HG03521 (cell line): Measurements from ENCODE around the gene SUCLG2.

Experiments
- ATAC-seq: cut with Tn5 transposase; IDR thresholded peaks from one replicate; pipeline ENCODE4 v1.9.1; 2021; ENCODE audit warnings: mild to moderate bottlenecking, moderate library complexity; ENCODE audit not compliant: unreplicated experiment

The SUCLG2 gene

DNA sequence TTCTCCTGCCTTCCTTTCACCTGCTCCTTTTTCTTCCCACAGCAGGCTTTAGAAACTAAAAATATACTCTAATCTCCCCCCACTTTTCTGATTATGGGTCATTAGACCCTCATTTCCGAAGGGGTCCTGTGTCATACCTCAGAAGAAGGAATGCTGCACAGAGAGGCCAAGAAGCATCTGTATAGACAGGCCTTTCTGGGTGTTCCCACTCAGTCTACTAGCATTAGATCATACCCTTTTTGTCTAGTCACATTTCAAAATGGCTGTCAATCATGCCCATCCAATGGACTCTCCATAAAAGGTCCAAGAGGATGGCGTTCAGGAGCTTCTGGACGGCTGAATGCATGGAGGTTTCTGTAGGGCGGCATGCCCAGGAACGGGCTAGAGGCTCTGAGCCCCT, 192.2 kb downstream of the SUCLG2 start:
- no peak for ATAC-seq

DNA sequence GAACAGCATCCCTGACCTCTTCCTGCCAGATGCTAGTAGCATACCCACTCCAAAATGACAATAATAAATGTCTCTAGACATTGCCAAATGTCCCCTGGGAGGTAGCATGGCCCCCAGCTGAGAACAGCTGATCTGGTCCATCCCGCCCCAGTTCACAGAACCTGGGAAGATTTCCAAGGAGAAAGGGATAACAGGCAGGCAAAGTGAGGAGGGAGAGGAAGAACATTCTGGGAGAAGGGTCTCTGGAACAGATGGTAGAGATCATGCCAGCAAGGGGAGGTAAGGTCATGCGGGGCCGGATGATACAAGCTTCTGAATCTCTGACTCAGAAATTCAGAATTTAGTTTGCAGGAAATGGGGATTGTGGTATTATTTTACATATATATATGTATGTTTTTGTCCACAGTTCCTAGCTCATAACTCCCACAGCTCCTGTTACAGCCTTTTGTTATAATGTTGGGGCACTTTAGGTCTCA, 192.7 kb downstream of the SUCLG2 start:
- ATAC-seq = no peak

DNA sequence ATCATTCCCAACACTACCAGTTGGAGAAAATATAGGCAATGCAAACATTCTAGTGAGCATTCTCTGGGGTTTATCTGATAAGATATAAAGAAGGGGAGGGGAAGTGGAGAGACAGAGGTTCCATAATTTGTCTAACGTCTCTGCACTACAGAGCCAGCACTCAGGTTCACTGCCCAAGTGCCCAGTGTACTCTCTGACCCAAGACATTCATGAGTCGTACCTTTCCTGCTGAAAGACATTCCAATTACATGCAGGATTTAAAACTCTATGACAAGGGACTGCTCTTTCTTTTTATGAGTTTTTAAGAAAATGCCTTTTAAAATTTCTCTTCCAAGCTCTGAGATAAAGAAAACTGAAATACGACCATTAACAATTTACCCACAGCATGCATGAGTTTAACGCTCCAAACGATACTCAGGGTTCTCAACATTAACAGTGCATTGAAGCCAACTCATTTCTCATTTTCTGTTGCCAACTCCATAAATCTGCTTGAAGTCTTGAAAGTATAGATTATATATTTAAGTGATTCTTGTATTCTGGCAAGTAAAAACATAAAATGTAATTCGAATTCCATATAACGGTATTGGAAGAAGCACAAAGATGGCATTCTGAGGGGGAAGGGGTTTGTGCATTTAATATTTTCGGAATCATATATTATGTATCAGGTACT, 193.4 kb downstream of the SUCLG2 start:
- no peak for ATAC-seq

- no peak for ATAC-seq
These were observed 194.6 kb downstream of the SUCLG2 start for GRCh38 chr3:67459796-67460195.

DNA sequence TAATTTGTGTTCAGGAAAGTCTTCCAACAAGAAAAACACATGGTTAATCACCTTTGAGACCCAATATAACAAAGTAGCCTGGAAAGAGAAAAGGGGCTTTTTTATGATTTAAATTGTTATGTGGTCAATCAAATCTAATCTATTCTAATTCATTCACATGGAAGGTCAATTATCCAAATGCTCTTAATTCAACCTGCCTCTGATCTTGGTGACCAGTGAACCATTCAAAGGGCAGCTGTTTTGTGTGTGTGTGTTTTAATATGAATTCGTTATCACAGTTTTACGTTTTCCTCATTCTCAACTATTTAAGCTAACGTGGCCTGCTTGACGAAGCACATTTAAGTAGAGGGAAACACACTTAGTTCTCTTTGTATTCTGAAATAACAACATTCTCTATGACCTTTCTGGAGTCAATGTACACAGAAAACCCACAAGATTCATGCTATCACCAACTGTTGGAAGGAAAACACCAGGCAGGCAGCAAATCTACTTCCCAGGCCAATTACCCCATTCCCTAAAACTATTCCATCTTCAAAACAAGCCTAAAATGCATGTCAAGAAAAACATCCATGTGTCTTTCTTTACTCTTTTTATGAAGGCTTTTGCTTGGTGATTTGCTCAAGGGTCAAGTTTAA, 195.4 kb downstream of the SUCLG2 start:
- no peak for ATAC-seq

- ATAC-seq = no peak
These were observed 196.0 kb downstream of the SUCLG2 start for GRCh38 chr3:67458408-67458807.

DNA sequence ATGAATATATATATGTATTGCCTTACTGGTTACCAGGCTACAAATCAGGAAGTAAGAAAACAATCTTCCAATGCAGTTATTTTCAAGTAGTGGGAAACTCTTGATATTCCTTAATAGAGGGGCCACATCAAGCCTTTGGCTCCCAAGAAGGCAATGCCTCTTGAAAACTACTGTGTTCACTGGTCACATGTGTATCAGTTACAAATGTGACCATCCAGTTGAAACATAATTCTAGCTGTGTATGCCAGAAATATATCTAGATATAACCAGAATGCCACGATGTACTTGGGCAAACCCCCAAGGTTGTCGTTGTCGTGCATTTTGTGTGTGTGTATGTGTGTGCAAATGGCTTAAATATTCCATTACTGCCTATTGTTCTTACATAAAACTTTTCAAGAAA, 200.8 kb downstream of the SUCLG2 start:
- no peak for ATAC-seq

- no peak for ATAC-seq
These were observed 204.3 kb downstream of the SUCLG2 start for GRCh38 chr3:67450153-67450552.

DNA sequence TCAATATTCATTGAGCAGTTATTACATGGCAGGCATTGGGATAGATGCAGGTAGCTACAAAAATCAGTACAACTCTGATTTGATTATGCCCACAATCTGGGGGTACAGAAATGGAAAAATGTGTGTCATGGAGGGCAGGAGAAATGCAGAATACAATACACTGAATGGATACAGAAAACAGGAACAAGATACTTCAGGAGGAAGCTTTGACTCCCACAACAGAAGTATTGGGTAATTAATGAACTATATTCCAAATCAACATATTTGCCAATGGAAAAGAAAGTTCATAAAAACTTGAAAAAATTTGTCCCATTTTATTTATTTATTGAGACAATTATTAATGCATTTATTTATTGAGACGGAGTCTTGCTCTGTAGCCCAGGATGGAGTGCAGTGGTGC, 207.0 kb downstream of the SUCLG2 start:
- no peak for ATAC-seq

DNA sequence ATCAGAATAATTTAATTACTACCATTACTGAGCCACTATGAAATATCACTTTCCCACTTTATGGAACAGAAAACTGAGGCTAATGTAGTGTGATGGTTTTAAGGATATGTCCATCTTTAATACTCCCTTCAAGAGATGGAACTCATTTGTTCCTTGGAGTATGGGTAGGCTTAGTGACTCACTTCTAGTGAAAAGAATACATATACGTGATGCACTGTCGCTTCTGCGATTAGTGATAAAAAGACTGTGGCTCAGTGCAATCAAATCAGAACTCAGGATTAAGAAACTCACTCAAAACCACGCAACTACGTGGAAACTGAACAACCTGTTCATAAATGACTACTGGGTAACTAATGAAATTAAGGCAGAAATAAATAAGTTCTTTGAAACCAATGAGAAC, 216.6 kb downstream of the SUCLG2 start:
- ATAC-seq = no peak

GRCh38 chr3:67437090-67437489, 217.3 kb downstream of the SUCLG2 start:
- no peak for ATAC-seq

GRCh38 chr3:67433109-67433508, 221.3 kb downstream of the SUCLG2 start:
- no peak for ATAC-seq

DNA sequence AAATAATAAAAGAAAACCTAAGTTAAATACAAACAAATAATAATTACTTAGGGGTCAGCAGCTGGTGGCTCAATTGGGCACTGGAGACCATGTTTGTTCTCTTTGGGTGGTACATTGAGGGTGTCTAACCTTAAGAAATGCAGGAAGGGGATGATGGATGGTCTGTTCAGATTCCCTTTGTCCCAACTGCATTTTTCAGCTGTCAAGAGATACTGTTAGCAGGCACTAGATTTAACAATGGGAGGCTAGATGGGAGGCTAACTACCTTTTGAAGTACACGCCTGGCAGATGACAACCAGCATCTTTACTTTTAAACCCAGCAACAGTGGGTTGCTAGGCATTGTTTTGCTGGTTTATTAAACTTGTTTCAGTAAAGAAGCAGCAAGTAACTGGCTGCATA, 222.5 kb downstream of the SUCLG2 start:
- ATAC-seq = no peak

GRCh38 chr3:67423722-67424121, 230.7 kb downstream of the SUCLG2 start:
- ATAC-seq = no peak

DNA sequence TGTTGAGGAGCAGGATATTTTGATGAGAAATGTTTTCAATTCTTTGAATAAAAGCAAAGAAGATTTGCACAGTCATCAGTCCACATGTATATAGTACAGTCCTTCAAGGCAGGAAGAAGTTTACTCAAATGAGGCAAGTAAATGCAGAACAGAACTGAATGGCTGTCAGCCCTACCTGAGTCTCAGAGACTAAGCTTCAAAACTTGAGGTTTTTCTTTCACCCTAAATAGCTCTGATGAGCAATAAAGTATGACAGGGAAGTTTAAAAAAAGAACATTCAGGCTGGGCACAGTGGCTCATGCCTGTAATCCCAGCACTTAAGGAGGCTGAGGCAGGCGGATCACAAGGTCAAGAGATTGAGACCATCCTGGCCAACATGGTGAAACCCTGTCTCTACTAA, 232.5 kb downstream of the SUCLG2 start:
- ATAC-seq = no peak

DNA sequence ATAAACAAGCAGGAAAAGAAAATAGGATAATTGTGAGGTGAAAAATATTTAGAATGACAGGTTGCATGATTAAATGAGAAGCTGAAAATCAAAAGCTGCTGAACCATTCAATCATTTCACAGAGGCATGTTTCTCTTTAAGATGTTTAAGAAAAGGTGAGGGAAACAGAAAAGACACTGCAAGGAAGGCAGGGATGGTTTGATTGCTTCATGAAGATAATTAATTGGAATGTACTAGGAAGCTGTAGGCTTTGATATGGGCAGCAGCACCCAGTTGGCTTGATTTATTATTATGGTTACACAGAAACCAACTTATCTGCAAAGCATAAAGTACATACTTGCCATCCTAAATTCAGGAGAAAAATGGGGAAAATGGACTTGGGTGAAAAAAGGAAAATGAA, 234.6 kb downstream of the SUCLG2 start:
- no peak for ATAC-seq

DNA sequence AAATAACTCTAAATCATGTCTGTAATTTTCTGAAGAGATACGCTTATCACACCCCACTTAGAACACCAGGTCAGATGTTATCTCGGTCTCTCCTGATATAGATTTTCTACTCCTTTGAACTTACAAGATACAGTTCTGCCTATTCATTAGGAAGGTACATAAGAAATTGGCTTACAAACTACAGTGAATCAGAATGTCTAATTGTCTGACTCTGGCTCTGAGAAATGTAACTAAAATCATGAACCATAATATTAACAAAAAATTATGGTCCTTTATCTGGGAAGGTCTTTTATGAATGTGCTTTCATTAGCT, 235.2 kb downstream of the SUCLG2 start:
- no peak for ATAC-seq

DNA sequence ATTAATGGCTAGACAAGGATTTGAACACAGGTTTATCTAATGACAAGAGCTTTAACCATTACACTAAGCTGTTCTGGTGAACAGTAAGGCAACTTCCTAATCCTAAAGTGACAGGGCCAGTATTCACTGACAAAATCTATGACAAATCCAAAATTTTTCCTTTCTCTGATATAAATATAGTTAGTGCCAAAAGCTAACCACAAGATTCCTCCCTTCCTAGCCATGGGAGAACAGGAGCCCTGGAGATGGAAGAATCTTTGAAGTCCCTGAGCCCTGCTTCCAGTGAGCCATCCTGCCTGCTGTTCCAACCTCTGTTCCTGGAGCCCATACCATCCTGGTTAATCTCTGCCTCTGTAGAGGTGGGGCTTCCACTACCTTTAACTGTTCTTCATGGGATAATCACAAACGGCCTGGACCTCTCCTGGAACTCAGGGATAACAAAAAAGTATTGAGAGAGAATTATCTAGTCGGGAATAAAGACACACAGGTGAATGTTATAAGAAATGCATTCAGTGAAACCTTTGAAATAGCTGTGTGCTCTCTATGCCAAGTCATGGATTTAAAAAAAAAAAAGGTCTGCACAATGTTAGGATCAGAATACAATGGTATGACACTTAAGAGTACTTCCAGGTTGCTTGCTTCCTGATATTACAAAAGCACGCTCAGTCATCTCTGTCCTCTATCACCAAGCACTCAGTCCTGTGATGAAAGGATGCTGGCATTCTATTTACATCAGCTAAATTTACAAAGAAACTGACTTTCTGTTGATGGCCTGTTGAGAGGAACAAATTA, 235.8 kb downstream of the SUCLG2 start:
- ATAC-seq = no peak

DNA sequence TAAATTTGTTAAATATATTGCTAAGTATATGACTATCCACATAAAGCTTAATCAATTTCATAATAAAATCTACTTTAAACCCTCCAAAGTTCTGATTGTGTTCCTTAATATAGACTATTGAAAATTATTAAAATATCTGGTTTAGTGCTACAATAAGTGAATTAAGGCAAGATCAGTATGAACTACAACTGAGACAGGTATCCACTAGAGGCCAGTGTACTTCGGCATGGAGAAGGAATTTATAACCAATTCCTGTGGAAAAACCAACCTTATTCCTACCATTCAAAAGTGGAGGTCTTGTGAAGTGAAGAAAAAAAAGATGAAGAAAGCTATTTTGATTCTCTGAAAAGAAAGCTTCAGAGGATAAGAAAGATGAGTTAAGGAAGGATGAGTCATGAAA, 237.7 kb downstream of the SUCLG2 start:
- no peak for ATAC-seq

- no peak for ATAC-seq
These were observed 238.9 kb downstream of the SUCLG2 start for GRCh38 chr3:67415511-67415910.

GRCh38 chr3:67414740-67415139, 239.7 kb downstream of the SUCLG2 start:
- no peak for ATAC-seq

- ATAC-seq = no peak
These were observed 249.2 kb downstream of the SUCLG2 start for GRCh38 chr3:67405193-67405592.
